Hepatocyte (in vitro differentiated cells): ENCODE results near the gene KIF6.

Experiments
- CTCF ChIP-seq: fragments of 200-600 bp; sonication (generic); IDR thresholded peaks from 2 replicates; pipeline ENCODE4 v1.5.1; 2016; ENCODE audit warnings: antibody characterized with exemption, mild to moderate bottlenecking; ENCODE audit not compliant: poor library complexity
- EZH2 ChIP-seq: fragments of 200-600 bp; sonication (generic); IDR thresholded peaks from 2 replicates; pipeline ENCODE4 v1.6.1; 2016; ENCODE audit warnings: antibody characterized with exemption, mild to moderate bottlenecking, borderline replicate concordance
- EZH2phosphoT487 ChIP-seq: fragments of 200-600 bp; sonication (generic); IDR thresholded peaks from one replicate; pipeline ENCODE4 v1.6.1; 2018; ENCODE audit warnings: antibody characterized with exemption, mild to moderate bottlenecking, low read depth, moderate library complexity; ENCODE audit not compliant: unreplicated experiment, severe bottlenecking

- TF ChIP-seq CTCF (no peak), EZH2 (no peak), EZH2phosphoT487 (no peak)
These were observed 110.7 kb downstream of the KIF6 start for GRCh38 chr6:39614393-39614950.
